GM18505 (cell line): ENCODE results near the gene SLC47A2.

ENCODE experiments used
- ATAC-seq: cut with Tn5 transposase; IDR thresholded peaks from one replicate; pipeline ENCODE4 v1.9.1; 2021; ENCODE audit not compliant: unreplicated experiment
- POLR2A ChIP-seq: IDR thresholded peaks from 4 replicates; pipeline ENCODE4 v1.6.1; 2011; ENCODE audit warnings: borderline replicate concordance; ENCODE audit not compliant: insufficient read depth, insufficient read length; ENCODE audit errors: extremely low read depth

Gene SLC47A2

GRCh38 chr17:19664821-19665181 is 51.6 kb downstream of the SLC47A2 start:
- TF ChIP-seq POLR2A, result no peak
- ATAC-seq, result no peak

- no peak for ATAC-seq
- no peak for TF ChIP-seq POLR2A
Observed at GRCh38 chr17:19664136-19664820, 52.1 kb downstream of the SLC47A2 start.

GRCh38 chr17:19663097-19663496 is 53.3 kb downstream of the SLC47A2 start:
- TF ChIP-seq POLR2A, result no peak
- no peak for ATAC-seq

- ATAC-seq, result no peak
- TF ChIP-seq POLR2A, result no peak
Observed at GRCh38 chr17:19661121-19661520, 55.3 kb downstream of the SLC47A2 start.

- no peak for TF ChIP-seq POLR2A
- ATAC-seq, result no peak
Observed at GRCh38 chr17:19660219-19660870, 56.0 kb downstream of the SLC47A2 start.

- no peak for ATAC-seq
Observed at GRCh38 chr17:19659366-19660177, 56.8 kb downstream of the SLC47A2 start.

GRCh38 chr17:19656851-19657581 is 59.4 kb downstream of the SLC47A2 start:
- no peak for ATAC-seq
- TF ChIP-seq POLR2A, result no peak

More at GRCh38 chr17:19659366-19660177, 56.8 kb downstream of the SLC47A2 start:
- no peak for TF ChIP-seq POLR2A

GRCh38 chr17:19656336-19656735 is 60.0 kb downstream of the SLC47A2 start:
- ATAC-seq, result no peak
- TF ChIP-seq POLR2A, result no peak

- ATAC-seq, result no peak
- TF ChIP-seq POLR2A, result no peak
Observed at GRCh38 chr17:19654896-19655295, 61.5 kb downstream of the SLC47A2 start.

- no peak for ATAC-seq
- no peak for TF ChIP-seq POLR2A
Observed at GRCh38 chr17:19654342-19654886, 62.0 kb downstream of the SLC47A2 start.

GRCh38 chr17:19652595-19652994 is 63.8 kb downstream of the SLC47A2 start:
- no peak for TF ChIP-seq POLR2A
- ATAC-seq, result no peak

- no peak for TF ChIP-seq POLR2A
- ATAC-seq, result no peak
Observed at GRCh38 chr17:19651451-19652238, 64.7 kb downstream of the SLC47A2 start.
